OCI-LY1 (cell line): Measurements from ENCODE around the gene CENPE.

Experiments
- H2AFZ ChIP-seq: fragments of 200-600 bp; sonication (generic), shearing (Covaris generic); 2 replicates; pipeline ENCODE4 v1.6.0; 2014; ENCODE audit warnings: antibody characterized with exemption, mild to moderate bottlenecking, low read length
- H3F3A ChIP-seq: fragments of 200-600 bp; sonication (generic), shearing (Covaris generic); 2 replicates; pipeline ENCODE4 v1.6.0; 2014; ENCODE audit warnings: mild to moderate bottlenecking, antibody characterized with exemption, low read length, moderate library complexity; ENCODE audit not compliant: insufficient read depth
- H3K27ac ChIP-seq: fragments of 200-600 bp; sonication (generic); 2 replicates; pipeline ENCODE4 v1.5.1; 2014; ENCODE audit warnings: low read length, mixed run types, mild to moderate bottlenecking, low read depth; ENCODE audit not compliant: poor library complexity, severe bottlenecking
- H3K27me3 ChIP-seq: fragments of 200-600 bp; sonication (generic); 2 replicates; pipeline ENCODE4 v1.6.0; 2014; ENCODE audit warnings: antibody characterized with exemption, mild to moderate bottlenecking, low read length, moderate library complexity; ENCODE audit not compliant: insufficient read depth
- H3K36me3 ChIP-seq: fragments of 200-600 bp; sonication (generic); 2 replicates; pipeline ENCODE4 v1.6.1; 2014; ENCODE audit warnings: mild to moderate bottlenecking, antibody characterized with exemption, low read length, moderate library complexity, mixed read lengths; ENCODE audit not compliant: insufficient read depth
- H3K4me1 ChIP-seq: fragments of 200-600 bp; sonication (generic); 2 replicates; pipeline ENCODE4 v1.5.1; 2014; ENCODE audit warnings: mild to moderate bottlenecking, low read length, moderate library complexity; ENCODE audit not compliant: insufficient read depth, severe bottlenecking
- H3K4me2 ChIP-seq: fragments of 200-600 bp; sonication (generic), shearing (Covaris generic); 2 replicates; pipeline ENCODE4 v1.6.1; 2014; ENCODE audit warnings: low read length
- H3K4me3 ChIP-seq: fragments of 200-600 bp; sonication (generic); 2 replicates; pipeline ENCODE4 v1.5.1; 2014; ENCODE audit warnings: low read length, low read depth, mild to moderate bottlenecking, mixed read lengths; ENCODE audit not compliant: poor library complexity, severe bottlenecking
- H3K79me2 ChIP-seq: fragments of 200-600 bp; shearing (Covaris generic); 2 replicates; pipeline ENCODE4 v1.6.1; 2016; ENCODE audit warnings: mixed run types, low read length, mixed read lengths; ENCODE audit not compliant: insufficient read depth
- H3K9ac ChIP-seq: fragments of 200-600 bp; sonication (generic), shearing (Covaris generic); 2 replicates; pipeline ENCODE4 v1.6.1; 2014; ENCODE audit warnings: mild to moderate bottlenecking, low read length, mixed read lengths
- H3K9me2 ChIP-seq: fragments of 200-600 bp; sonication (generic), shearing (Covaris generic); 2 replicates; pipeline ENCODE4 v1.6.1; 2014; ENCODE audit warnings: low read depth, mild to moderate bottlenecking, low read length, mixed read lengths
- H3K9me3 ChIP-seq: fragments of 200-600 bp; shearing (Covaris generic); 2 replicates; pipeline ENCODE4 v1.6.1; 2014; ENCODE audit warnings: low read length, mixed read lengths
- H4K20me1 ChIP-seq: fragments of 200-600 bp; sonication (generic), shearing (Covaris generic); 2 replicates; pipeline ENCODE4 v1.6.0; 2016; ENCODE audit warnings: mild to moderate bottlenecking, low read length; ENCODE audit not compliant: insufficient read depth
- CTCF ChIP-seq: fragments of 200-600 bp; sonication (generic), shearing (Covaris generic); IDR thresholded peaks from 2 replicates; pipeline ENCODE4 v1.5.1; 2017; ENCODE audit warnings: mild to moderate bottlenecking, antibody characterized with exemption, low read length, moderate library complexity, mixed read lengths
- EZH2 ChIP-seq: fragments of 200-600 bp; sonication (generic), shearing (Covaris generic); IDR thresholded peaks from 2 replicates; pipeline ENCODE4 v1.8.0; 2017; ENCODE audit warnings: borderline replicate concordance, mixed run types, mild to moderate bottlenecking, antibody characterized with exemption, low read length, moderate library complexity, mixed read lengths

Gene CENPE

DNA sequence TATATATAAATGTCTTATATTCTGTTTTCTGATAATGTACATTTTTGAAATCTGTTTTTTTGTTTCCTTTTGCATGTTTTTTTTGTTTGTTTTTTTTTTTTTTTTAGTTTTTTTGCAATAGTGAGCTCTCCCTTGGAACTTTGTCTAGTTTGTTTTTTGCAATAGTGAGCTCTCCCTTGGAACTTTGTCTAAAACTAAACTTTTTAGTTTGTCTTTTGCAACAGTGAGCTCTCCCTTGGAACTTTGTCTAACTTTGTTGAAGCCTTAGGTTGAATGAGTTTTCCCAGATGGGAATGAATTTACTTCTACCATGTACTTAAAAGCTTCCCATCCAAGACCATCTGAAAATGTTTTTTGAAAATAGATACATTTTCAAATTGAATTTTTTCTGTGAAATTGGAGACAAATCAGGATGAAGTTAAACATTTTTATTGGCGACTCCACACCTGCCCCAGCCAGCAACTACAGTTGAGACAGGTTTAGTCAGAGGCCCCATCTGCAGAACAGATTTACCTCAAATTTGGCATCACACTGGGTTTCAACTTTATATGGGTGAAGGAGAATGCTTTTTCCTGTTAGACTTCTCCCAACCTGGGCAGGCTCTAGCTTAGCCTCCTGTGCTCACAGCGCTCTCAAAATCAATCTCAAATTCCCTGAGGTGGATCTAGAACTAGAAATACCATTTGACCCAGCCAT is 137.5 kb downstream of the CENPE start:
- H3K4me3 ChIP-seq: no peak overlapping the region
- no peaks in the 10 kb centered on the region for H4K20me1 ChIP-seq
- H3K79me2 ChIP-seq: no peaks in the 10 kb centered on the region
- no peaks in the 10 kb centered on the region for H3K27me3 ChIP-seq
- no peaks in the 10 kb centered on the region for H3K9me3 ChIP-seq
- no peaks in the 10 kb centered on the region for H3F3A ChIP-seq
- no peak overlapping the region for H3K27ac ChIP-seq
- H3K9ac ChIP-seq: no peak overlapping the region
- no peak overlapping the region for H2AFZ ChIP-seq
- H3K9me2 ChIP-seq: no peaks in the 10 kb centered on the region
- peaks cover 54% of the 10 kb centered on the region for H3K36me3 ChIP-seq
- H3K4me1 ChIP-seq: no peaks in the 10 kb centered on the region
- TF ChIP-seq EZH2: no peak
- TF ChIP-seq CTCF: no peak
- H3K4me2 ChIP-seq: no peak overlapping the region
